Heart left ventricle (tissue), 16 donors: ENCODE data around the gene SLC41A1. TPM values are rescaled to one million over a fixed set of nuclear protein-coding genes. Genes with fewer than 3 reads are reported as not detected.

Source experiments
- ATAC-seq, 4 donors: fragments of 200-7000 bp; cut with Tn5 transposase; one replicate each; pipeline ENCODE4 v1.9.1; 2020 to 2022; ENCODE audit warnings: moderate library complexity in 4 of 4, mild to moderate bottlenecking in 3 of 4, moderate number of reproducible peaks in 1 of 4
- DNase-seq, 5 donors: peaks; one replicate each; pipeline ENCODE4 v3.0.0-alpha.2; 2020
- H3K27ac ChIP-seq, 12 donors: fragments of 200-600 bp; sonication (generic) in 4 of 12; one replicate each; pipeline versions ENCODE4 v1.5.0 to v1.8.0; 2016 to 2022; ENCODE audit warnings: mild to moderate bottlenecking in 2 of 12
- H3K27me3 ChIP-seq, 9 donors: fragments of 200-600 bp; sonication (generic) in 2 of 9; one replicate each; pipeline versions ENCODE4 v1.5.1 to v1.8.0; 2016 to 2022; ENCODE audit warnings: mild to moderate bottlenecking in 3 of 9
- H3K36me3 ChIP-seq, 9 donors: fragments of 200-600 bp; sonication (generic) in 2 of 9; one replicate each; pipeline versions ENCODE4 v1.5.0 to v1.8.0; 2018 to 2022; ENCODE audit warnings: mild to moderate bottlenecking in 2 of 9
- H3K4me1 ChIP-seq, 12 donors: fragments of 200-600 bp; sonication (generic) in 4 of 12; one replicate each; pipeline versions ENCODE4 v1.5.0 to v1.8.0; 2016 to 2022; ENCODE audit warnings: mild to moderate bottlenecking in 3 of 12
- H3K4me3 ChIP-seq, 12 donors: fragments of 200-600 bp; sonication (generic) in 4 of 12; one replicate each; pipeline versions ENCODE4 v1.5.0 to v1.8.0; 2017 to 2022; ENCODE audit warnings: mild to moderate bottlenecking in 9 of 12, moderate library complexity in 4 of 12
- H3K9me3 ChIP-seq, 12 donors: fragments of 200-600 bp; sonication (generic) in 4 of 12; one replicate each; pipeline versions ENCODE4 v1.5.0 to v1.8.0; 2016 to 2022; ENCODE audit warnings: mild to moderate bottlenecking in 1 of 12
- CTCF ChIP-seq, 12 donors: fragments of 200-600 bp; sonication (generic) in 4 of 12; IDR thresholded peaks; one replicate each; pipeline versions ENCODE4 v1.5.0 to v1.8.0; 2018 to 2022; ENCODE audit warnings: antibody characterized with exemption in 12 of 12, mild to moderate bottlenecking in 5 of 12
- POLR2A ChIP-seq, 2 donors: fragments of 450-650 bp; IDR thresholded peaks; one replicate each; pipeline ENCODE4 v1.6.1; 2017; ENCODE audit warnings: antibody characterized with exemption in 2 of 2, mild to moderate bottlenecking in 2 of 2, moderate library complexity in 2 of 2
- WGBS, 4 donors: extraction: QIAGEN DNeasy Blood & Tissue Kit in 2 of 4; methylation state at CpG; one replicate each; pipeline versions ENCODE4 v1.1.5 to v1.1.7; 2013 to 2018; 5-methylcytosine and 5-hydroxymethylcytosine counted together
- intact Hi-C, 10 donors: fragments of 100-400 bp; cut with DNase I; formaldehyde crosslinking; loops; one replicate each; pipeline versions ENCODE4 v1.11.1 to v1.14.2; 2022
- polyA plus RNA-seq, 2 donors: library from polyadenylated mRNA; stranded (reverse); fragments of 200-250 nt; gene quantifications; one replicate each; pipeline ENCODE4 v1.2.3, GENCODE V29; 2013
- total RNA-seq, 9 donors: library from RNA; depleted of rRNA in 2 of 9; stranded (reverse); fragments of >200 nt in 2 of 9; fragmentation: NEBNext Ultra II Directional in 3 of 9; extraction: Animal tissue kit (Norgen Biotek cat#: 25700) in 3 of 9; gene quantifications; one replicate each; pipeline versions ENCODE4 v1.1.0 to v1.2.4, GENCODE V29; 2016 to 2023
- donor health status: ischemic (EF 13 %, LVEDD 7.1; RV severe dilation, severe dysfunction).
- donor health status: healthy with polysubstance abuse.
- donor health status: DM: no; HTN: yes; CAD: no.
- donor health status: DM: no; HTN: no; CAD: no.
- donor health status: ischemic (EF 25% LVEDD 6.9; RV normal size, moderate dysfunction).
- donor health status: ischemic (EF 25% LVEDD 5.7; RV mildly dilated, moderate dysfunction).
- donor health status: healthy.
- donor health status: DM: yes; HTN: yes; CAD: no.
- donor health status: ischemic (EF 35%, LVEDD 5.7; RV mildly dilated, moderate dysfunction).
- donor health status: nonischemic (EF 11% LVEDD 7.7; RV severe dilation, severe dysfunction).
- donor health status: DM: yes; HTN: yes; CAD: no.
- donor health status: PGD.
- donor health status: ischemic (EF 29% LVEDD 5.4; RV normal size, mild dysfunction).
- donor health status: nonischemic (EF 23%, LVEDD 6.1; RV moderate dilation, normal function).

SLC41A1 gene
- total and polyA plus RNA-seq, 11 donors = 146 to 442 (median 298) TPM

- intact Hi-C loops = loop anchor here in 1 of 10 donors (2.0 kb wide), 1 partner anchor 62 kb away; no protein-coding TSS in a partner anchor
- WGBS, 4 donors = 0 to 1% (median 1%) methylated on average over 25 of the region's 25 CpGs
These were observed 64.4 kb downstream of the SLC41A1 start for GRCh38 chr1:205748403-205749233.

GRCh38 chr1:205746757-205747412, 66.1 kb downstream of the SLC41A1 start:
- Histone ChIP-seq H3K4me3 (peak overlapping the region in 7 of 12 donors; percentile 0 to 81 (median 74)), H3K4me1 (peaks cover 8 to 61% (median 41%) of the 10 kb centered on the region in 12 donors), H3K9me3 (no peaks in the 10 kb centered on the region), H3K27ac (peak overlapping the region in 2 of 12 donors; percentile 12 to 23), H3K36me3 (peaks cover 0 to 4% (median 0%) of the 10 kb centered on the region in 9 donors), H3K27me3 (no peaks in the 10 kb centered on the region)
- 55 to 67% (median 66%) methylated on average over 5 of the region's 5 CpGs for WGBS, 4 donors
- intact Hi-C loops = no loop called here
- TF ChIP-seq POLR2A (IDR thresholded peaks at IDR 0.05) (no peak), CTCF (IDR thresholded peaks at IDR 0.05) (no peak)
- ATAC-seq = no peak
- no peak for DNase-seq

More at GRCh38 chr1:205748403-205749233, 64.4 kb downstream of the SLC41A1 start:
- Histone ChIP-seq H3K27ac (peak overlapping the region; percentile 91 to 99 (median 96)), H3K9me3 (no peaks in the 10 kb centered on the region), H3K4me1 (peaks cover 8 to 47% (median 35%) of the 10 kb centered on the region in 12 donors), H3K36me3 (peaks cover 0 to 4% (median 0%) of the 10 kb centered on the region in 9 donors), H3K27me3 (no peaks in the 10 kb centered on the region), H3K4me3 (peak overlapping the region; percentile 49 to 91 (median 79))
- peak; percentile 31 to 58 (median 45) for ATAC-seq
- peak in 1 of 5 donors; percentile 64 for DNase-seq
- TF ChIP-seq POLR2A (IDR thresholded peaks at IDR 0.05) = no peak
- TF ChIP-seq CTCF (IDR thresholded peaks at IDR 0.05) = no peak

GRCh38 chr1:205744403-205744802, 68.6 kb downstream of the SLC41A1 start:
- Histone ChIP-seq H3K27me3 (no peaks in the 10 kb centered on the region), H3K36me3 (peaks cover 0 to 16% (median 7%) of the 10 kb centered on the region in 9 donors), H3K27ac (peak overlapping the region in 2 of 12 donors; percentile 26 to 49), H3K4me3 (no peak overlapping the region), H3K9me3 (no peaks in the 10 kb centered on the region), H3K4me1 (peaks cover 8 to 75% (median 44%) of the 10 kb centered on the region in 12 donors)
- 92 to 97% (median 94%) methylated on average over 7 to 8 of the region's 8 CpGs for WGBS, 4 donors
- no peak for DNase-seq
- intact Hi-C loops = no loop called here
- ATAC-seq = no peak
- TF ChIP-seq POLR2A (IDR thresholded peaks at IDR 0.05) = no peak
- no peak for TF ChIP-seq CTCF (IDR thresholded peaks at IDR 0.05)

- ATAC-seq = peak in 1 of 4 donors; percentile 35
- peaks cover 8 to 76% (median 45%) of the 10 kb centered on the region in 12 donors for H3K4me1 ChIP-seq
These were observed 69.0 kb downstream of the SLC41A1 start for GRCh38 chr1:205743977-205744376.

More at GRCh38 chr1:205743977-205744376, 69.0 kb downstream of the SLC41A1 start:
- Histone ChIP-seq H3K27me3 (no peaks in the 10 kb centered on the region), H3K4me3 (no peak overlapping the region), H3K9me3 (no peaks in the 10 kb centered on the region), H3K27ac (peak overlapping the region in 6 of 12 donors; percentile 11 to 49 (median 31)), H3K36me3 (peaks cover 0 to 16% (median 7%) of the 10 kb centered on the region in 9 donors)
- intact Hi-C loops = no loop called here
- TF ChIP-seq POLR2A (IDR thresholded peaks at IDR 0.05) = no peak
- TF ChIP-seq CTCF (IDR thresholded peaks at IDR 0.05) = no peak
- DNase-seq = no peak
- WGBS, 4 donors = 36 to 55% (median 53%) methylated on average over 4 of the region's 4 CpGs
